NB4 (cell line): ENCODE measurements around the gene REPS2.

Experiments
- DNase-seq: peaks from one replicate; pipeline ENCODE4 v3.0.0; 2010; ENCODE audit warnings: low read depth
- H3K4me3 ChIP-seq: one replicate; pipeline ENCODE4 v1.5.1; 2011; ENCODE audit warnings: mild to moderate bottlenecking, low read depth, low read length, moderate library complexity
- MAX ChIP-seq: IDR thresholded peaks from 2 replicates; pipeline ENCODE4 v1.6.1; 2011; ENCODE audit warnings: low read depth, low read length
- MYC ChIP-seq: IDR thresholded peaks from 2 replicates; pipeline ENCODE4 v1.6.1; 2011; ENCODE audit warnings: low read depth, low read length
- POLR2A ChIP-seq: IDR thresholded peaks from 2 replicates; pipeline ENCODE4 v1.6.1; 2011; ENCODE audit warnings: mild to moderate bottlenecking; ENCODE audit not compliant: insufficient read length; ENCODE audit errors: extremely low read depth
- TF ChIP-seq, protein P1 (sequence below): IDR thresholded peaks from one replicate; pipeline ENCODE4 v1.5.1; 2012; ENCODE audit warnings: low read depth, low read length

The REPS2 gene

GRCh38 chrX:16986169-16986568, 39.7 kb downstream of the REPS2 start:
- no peak overlapping the region for H3K4me3 ChIP-seq
- DNase-seq: no peak
- TF ChIP-seq, protein P1, sequence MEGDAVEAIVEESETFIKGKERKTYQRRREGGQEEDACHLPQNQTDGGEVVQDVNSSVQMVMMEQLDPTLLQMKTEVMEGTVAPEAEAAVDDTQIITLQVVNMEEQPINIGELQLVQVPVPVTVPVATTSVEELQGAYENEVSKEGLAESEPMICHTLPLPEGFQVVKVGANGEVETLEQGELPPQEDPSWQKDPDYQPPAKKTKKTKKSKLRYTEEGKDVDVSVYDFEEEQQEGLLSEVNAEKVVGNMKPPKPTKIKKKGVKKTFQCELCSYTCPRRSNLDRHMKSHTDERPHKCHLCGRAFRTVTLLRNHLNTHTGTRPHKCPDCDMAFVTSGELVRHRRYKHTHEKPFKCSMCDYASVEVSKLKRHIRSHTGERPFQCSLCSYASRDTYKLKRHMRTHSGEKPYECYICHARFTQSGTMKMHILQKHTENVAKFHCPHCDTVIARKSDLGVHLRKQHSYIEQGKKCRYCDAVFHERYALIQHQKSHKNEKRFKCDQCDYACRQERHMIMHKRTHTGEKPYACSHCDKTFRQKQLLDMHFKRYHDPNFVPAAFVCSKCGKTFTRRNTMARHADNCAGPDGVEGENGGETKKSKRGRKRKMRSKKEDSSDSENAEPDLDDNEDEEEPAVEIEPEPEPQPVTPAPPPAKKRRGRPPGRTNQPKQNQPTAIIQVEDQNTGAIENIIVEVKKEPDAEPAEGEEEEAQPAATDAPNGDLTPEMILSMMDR: no peak
- TF ChIP-seq POLR2A (no peak), MYC (no peak), MAX (no peak)

GRCh38 chrX:16989750-16990149, 43.3 kb downstream of the REPS2 start:
- no peak for DNase-seq
- H3K4me3 ChIP-seq: no peak overlapping the region
- TF ChIP-seq, protein P1: no peak
- TF ChIP-seq MYC (no peak), POLR2A (no peak)

GRCh38 chrX:16990839-16991238, 44.4 kb downstream of the REPS2 start:
- DNase-seq: no peak
- TF ChIP-seq, protein P1: no peak
- TF ChIP-seq POLR2A (no peak), MYC (no peak), MAX (no peak)
- no peak overlapping the region for H3K4me3 ChIP-seq

GRCh38 chrX:16992445-16992844, 46.0 kb downstream of the REPS2 start:
- TF ChIP-seq, protein P1: no peak
- no peak for TF ChIP-seq MYC
- TF ChIP-seq POLR2A: no peak
- TF ChIP-seq MAX: no peak
- H3K4me3 ChIP-seq: no peak overlapping the region
- DNase-seq: no peak

- no peak for DNase-seq
- TF ChIP-seq MAX (no peak), MYC (no peak), POLR2A (no peak)
- TF ChIP-seq, protein P1: no peak
- H3K4me3 ChIP-seq: no peak overlapping the region
These were observed 46.5 kb downstream of the REPS2 start for GRCh38 chrX:16992951-16993350.

GRCh38 chrX:16993791-16994318, 47.4 kb downstream of the REPS2 start:
- H3K4me3 ChIP-seq: no peak overlapping the region
- no peak for TF ChIP-seq POLR2A
- TF ChIP-seq MAX: no peak
- TF ChIP-seq MYC: no peak
- TF ChIP-seq, protein P1: peak; percentile 30
- peak; percentile 8 for DNase-seq
